KMS-11 (cell line): ENCODE data around the gene LDB2.

ENCODE experiments used
- H2AFZ ChIP-seq: fragments of 200-600 bp; sonication (generic); 2 replicates; pipeline ENCODE4 v1.6.1; 2016; ENCODE audit warnings: antibody characterized with exemption, mixed run types, low read depth
- H3K27ac ChIP-seq: fragments of 200-600 bp; sonication (generic); 2 replicates; pipeline ENCODE4 v1.6.1; 2016; ENCODE audit warnings: mild to moderate bottlenecking, mixed run types
- H3K27me3 ChIP-seq: fragments of 200-600 bp; sonication (generic); 2 replicates; pipeline ENCODE4 v1.6.1; 2017; ENCODE audit warnings: mild to moderate bottlenecking, low read depth, mixed run types, moderate library complexity; ENCODE audit not compliant: insufficient read depth
- H3K36me3 ChIP-seq: fragments of 200-600 bp; sonication (generic); 2 replicates; pipeline ENCODE4 v1.6.1; 2017; ENCODE audit warnings: mild to moderate bottlenecking, mixed run types; ENCODE audit not compliant: insufficient read depth
- H3K4me1 ChIP-seq: fragments of 200-600 bp; sonication (generic); 2 replicates; pipeline ENCODE4 v1.6.1; 2016; ENCODE audit warnings: mild to moderate bottlenecking, low read depth, mixed run types; ENCODE audit not compliant: poor library complexity, severe bottlenecking
- H3K4me2 ChIP-seq: fragments of 200-600 bp; sonication (generic); 2 replicates; pipeline ENCODE4 v1.7.0; 2016; ENCODE audit warnings: mild to moderate bottlenecking, mixed run types
- H3K4me3 ChIP-seq: fragments of 200-600 bp; sonication (generic); IDR thresholded peaks from 2 replicates; pipeline ENCODE4 v1.6.1; 2017; ENCODE audit warnings: low read depth, low read length, mixed read lengths; ENCODE audit not compliant: insufficient read depth
- H3K79me2 ChIP-seq: fragments of 200-600 bp; sonication (generic); 2 replicates; pipeline ENCODE4 v1.6.1; 2016; ENCODE audit warnings: low read depth, mixed run types; ENCODE audit not compliant: insufficient read depth
- H3K9ac ChIP-seq: fragments of 200-600 bp; sonication (generic); 2 replicates; pipeline ENCODE4 v1.6.1; 2016; ENCODE audit warnings: mild to moderate bottlenecking, mixed run types
- H4K20me1 ChIP-seq: fragments of 200-600 bp; sonication (generic); 2 replicates; pipeline ENCODE4 v1.6.1; 2016; ENCODE audit warnings: mild to moderate bottlenecking, mixed run types; ENCODE audit not compliant: insufficient read depth
- TF ChIP-seq, protein P1 (sequence below): fragments of 200-600 bp; sonication (generic); conservative IDR thresholded peaks from 2 replicates; pipeline ENCODE4 v1.6.1; 2017; ENCODE audit warnings: low read depth, mild to moderate bottlenecking, antibody characterized with exemption, low read length, moderate library complexity, mixed read lengths

The LDB2 gene

GRCh38 chr4:16790508-16790907, 107.9 kb downstream of the LDB2 start:
- H3K27me3 ChIP-seq = no peaks in the 10 kb centered on the region

GRCh38 chr4:16788868-16789267, 109.6 kb downstream of the LDB2 start:
- no peak overlapping the region for H3K27ac ChIP-seq
- H3K79me2 ChIP-seq = no peaks in the 10 kb centered on the region
- TF ChIP-seq, protein P1, sequence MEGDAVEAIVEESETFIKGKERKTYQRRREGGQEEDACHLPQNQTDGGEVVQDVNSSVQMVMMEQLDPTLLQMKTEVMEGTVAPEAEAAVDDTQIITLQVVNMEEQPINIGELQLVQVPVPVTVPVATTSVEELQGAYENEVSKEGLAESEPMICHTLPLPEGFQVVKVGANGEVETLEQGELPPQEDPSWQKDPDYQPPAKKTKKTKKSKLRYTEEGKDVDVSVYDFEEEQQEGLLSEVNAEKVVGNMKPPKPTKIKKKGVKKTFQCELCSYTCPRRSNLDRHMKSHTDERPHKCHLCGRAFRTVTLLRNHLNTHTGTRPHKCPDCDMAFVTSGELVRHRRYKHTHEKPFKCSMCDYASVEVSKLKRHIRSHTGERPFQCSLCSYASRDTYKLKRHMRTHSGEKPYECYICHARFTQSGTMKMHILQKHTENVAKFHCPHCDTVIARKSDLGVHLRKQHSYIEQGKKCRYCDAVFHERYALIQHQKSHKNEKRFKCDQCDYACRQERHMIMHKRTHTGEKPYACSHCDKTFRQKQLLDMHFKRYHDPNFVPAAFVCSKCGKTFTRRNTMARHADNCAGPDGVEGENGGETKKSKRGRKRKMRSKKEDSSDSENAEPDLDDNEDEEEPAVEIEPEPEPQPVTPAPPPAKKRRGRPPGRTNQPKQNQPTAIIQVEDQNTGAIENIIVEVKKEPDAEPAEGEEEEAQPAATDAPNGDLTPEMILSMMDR = no peak
- no peak overlapping the region for H3K4me2 ChIP-seq
- no peak overlapping the region for H3K9ac ChIP-seq
- no peaks in the 10 kb centered on the region for H3K27me3 ChIP-seq
- H3K36me3 ChIP-seq = no peaks in the 10 kb centered on the region
- H2AFZ ChIP-seq = no peak overlapping the region
- H3K4me1 ChIP-seq = no peaks in the 10 kb centered on the region
- no peaks in the 10 kb centered on the region for H4K20me1 ChIP-seq
- no peak overlapping the region for H3K4me3 ChIP-seq

More at GRCh38 chr4:16790508-16790907, 107.9 kb downstream of the LDB2 start:
- Histone ChIP-seq H3K4me1 (no peaks in the 10 kb centered on the region), H2AFZ (no peak overlapping the region), H3K4me3 (no peak overlapping the region), H3K4me2 (no peak overlapping the region), H4K20me1 (no peaks in the 10 kb centered on the region), H3K9ac (no peak overlapping the region), H3K27ac (no peak overlapping the region), H3K79me2 (no peaks in the 10 kb centered on the region), H3K36me3 (no peaks in the 10 kb centered on the region)
- TF ChIP-seq, protein P1 = no peak

DNA sequence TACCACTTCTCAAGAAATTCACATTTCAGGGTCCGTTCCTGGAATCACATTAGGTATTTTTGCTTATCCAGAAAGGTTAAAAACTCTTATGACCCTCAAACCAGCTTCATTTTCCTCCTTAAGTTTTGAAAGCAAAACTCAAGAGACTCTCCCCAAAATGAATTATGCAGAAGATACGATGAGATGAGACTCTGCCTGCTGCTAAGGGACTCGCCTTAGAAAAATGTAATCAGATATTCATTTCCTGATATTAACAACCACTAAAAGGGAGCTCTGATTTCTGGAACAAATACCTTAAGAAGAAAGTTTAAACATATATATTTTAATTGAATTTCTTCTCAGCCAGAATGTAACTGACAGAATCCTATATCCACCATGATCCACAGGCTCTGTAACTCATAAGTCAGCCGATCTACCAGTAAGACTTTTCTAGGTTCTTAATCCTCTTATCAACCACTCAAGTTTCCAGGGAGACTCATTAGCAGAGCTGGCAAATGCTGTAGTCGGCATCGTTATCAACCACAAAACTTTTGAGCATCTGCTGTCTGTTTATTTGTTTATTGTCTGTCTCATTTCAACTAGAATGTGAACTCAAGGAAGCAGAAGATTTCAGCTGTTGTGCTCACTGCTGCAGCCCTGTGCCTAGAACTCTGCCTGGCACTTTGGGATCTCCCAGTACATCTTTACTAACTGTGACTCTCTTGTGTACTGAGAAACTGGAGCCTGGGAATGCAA, 112.5 kb downstream of the LDB2 start:
- TF ChIP-seq, protein P1 = no peak
- no peaks in the 10 kb centered on the region for H4K20me1 ChIP-seq
- H3K4me3 ChIP-seq = no peak overlapping the region
- H3K9ac ChIP-seq = no peak overlapping the region
- no peaks in the 10 kb centered on the region for H3K4me1 ChIP-seq
- no peaks in the 10 kb centered on the region for H3K36me3 ChIP-seq
- no peak overlapping the region for H3K27ac ChIP-seq
- H3K4me2 ChIP-seq = no peak overlapping the region
- H2AFZ ChIP-seq = no peak overlapping the region
- H3K79me2 ChIP-seq = no peaks in the 10 kb centered on the region
- no peaks in the 10 kb centered on the region for H3K27me3 ChIP-seq

- Histone ChIP-seq H3K9ac (no peak overlapping the region), H3K4me2 (no peak overlapping the region), H2AFZ (no peak overlapping the region), H3K27ac (no peak overlapping the region), H3K27me3 (no peaks in the 10 kb centered on the region), H3K4me1 (no peaks in the 10 kb centered on the region), H4K20me1 (no peaks in the 10 kb centered on the region), H3K4me3 (no peak overlapping the region), H3K36me3 (no peaks in the 10 kb centered on the region), H3K79me2 (no peaks in the 10 kb centered on the region)
- TF ChIP-seq, protein P1 = no peak
Observed at GRCh38 chr4:16783119-16783518, 115.3 kb downstream of the LDB2 start.
